GM12873 (cell line): ENCODE measurements around the gene SNORC.

Experiments
- CTCF ChIP-seq: IDR thresholded peaks from 2 replicates; pipeline ENCODE4 v1.5.1; 2012; ENCODE audit warnings: low read depth, mild to moderate bottlenecking, moderate library complexity, low read length, control low read depth; ENCODE audit not compliant: insufficient read depth; ENCODE audit errors: missing control alignments

SNORC gene

GRCh38 chr2:232911712-232912277, 41.7 kb downstream of the SNORC start:
- TF ChIP-seq CTCF = no peak

- TF ChIP-seq CTCF = no peak
These were observed 43.8 kb downstream of the SNORC start for GRCh38 chr2:232913903-232914302.

- no peak for TF ChIP-seq CTCF
These were observed 49.1 kb downstream of the SNORC start for GRCh38 chr2:232919141-232919540.

GRCh38 chr2:232920055-232920454, 50.0 kb downstream of the SNORC start:
- no peak for TF ChIP-seq CTCF

GRCh38 chr2:232920760-232921159, 50.7 kb downstream of the SNORC start:
- TF ChIP-seq CTCF = no peak

- no peak for TF ChIP-seq CTCF
These were observed 54.4 kb downstream of the SNORC start for GRCh38 chr2:232924433-232924832.

- no peak for TF ChIP-seq CTCF
These were observed 55.2 kb downstream of the SNORC start for GRCh38 chr2:232925153-232925820.

GRCh38 chr2:232925821-232926156, 55.7 kb downstream of the SNORC start:
- TF ChIP-seq CTCF = no peak
